OCI-LY1 (cell line): ENCODE measurements around the gene GNRH2.

Experiments used
- EZH2 ChIP-seq: fragments of 200-600 bp; sonication (generic), shearing (Covaris generic); IDR thresholded peaks from 2 replicates; pipeline ENCODE4 v1.8.0; 2017; ENCODE audit warnings: borderline replicate concordance, mixed run types, mild to moderate bottlenecking, antibody characterized with exemption, low read length, moderate library complexity, mixed read lengths
- TF ChIP-seq, protein P1 (sequence below): fragments of 200-600 bp; sonication (generic), shearing (Covaris generic); IDR thresholded peaks from 2 replicates; pipeline ENCODE4 v1.5.1; 2017; ENCODE audit warnings: mild to moderate bottlenecking, antibody characterized with exemption, low read length, moderate library complexity, mixed read lengths

DNA sequence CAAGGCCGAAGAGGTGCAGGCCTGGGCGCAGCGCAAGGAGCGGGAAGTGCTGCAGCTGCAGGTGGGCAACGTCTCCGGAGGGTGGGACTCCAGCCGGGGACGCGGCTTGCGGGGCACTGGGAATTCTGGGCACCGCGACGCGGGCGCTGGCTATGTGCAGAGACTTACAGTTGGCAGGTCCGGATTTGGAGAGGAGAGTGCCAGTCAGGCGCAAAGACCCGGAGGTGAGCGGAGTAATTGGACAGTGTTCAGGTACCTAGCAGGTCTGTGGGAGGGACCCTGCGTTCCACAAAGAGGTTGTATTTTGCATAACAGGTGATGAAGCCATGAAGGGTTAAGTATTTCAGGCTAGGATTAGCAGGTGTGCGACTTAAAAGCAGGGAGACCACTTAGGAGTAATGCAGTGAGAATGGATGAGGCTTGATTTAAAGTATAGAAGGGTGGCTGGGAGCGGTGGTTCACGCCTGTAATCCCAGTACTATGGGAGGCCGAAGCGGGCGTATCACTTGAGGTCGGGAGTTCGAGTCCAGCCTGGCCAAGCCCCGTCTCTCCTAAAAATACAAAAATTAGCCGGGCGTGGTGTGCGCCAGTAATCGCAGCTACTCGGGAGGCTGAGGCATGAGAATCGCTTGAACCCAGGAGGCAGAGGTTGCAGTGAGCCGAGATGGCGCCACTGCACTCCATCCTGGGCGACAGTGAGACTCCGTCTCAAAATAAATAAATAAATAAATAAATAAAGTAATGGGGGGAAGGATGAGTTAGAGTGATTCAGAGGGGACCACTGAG is 3.4 kb downstream of the GNRH2 start:
- TF ChIP-seq, protein P1, sequence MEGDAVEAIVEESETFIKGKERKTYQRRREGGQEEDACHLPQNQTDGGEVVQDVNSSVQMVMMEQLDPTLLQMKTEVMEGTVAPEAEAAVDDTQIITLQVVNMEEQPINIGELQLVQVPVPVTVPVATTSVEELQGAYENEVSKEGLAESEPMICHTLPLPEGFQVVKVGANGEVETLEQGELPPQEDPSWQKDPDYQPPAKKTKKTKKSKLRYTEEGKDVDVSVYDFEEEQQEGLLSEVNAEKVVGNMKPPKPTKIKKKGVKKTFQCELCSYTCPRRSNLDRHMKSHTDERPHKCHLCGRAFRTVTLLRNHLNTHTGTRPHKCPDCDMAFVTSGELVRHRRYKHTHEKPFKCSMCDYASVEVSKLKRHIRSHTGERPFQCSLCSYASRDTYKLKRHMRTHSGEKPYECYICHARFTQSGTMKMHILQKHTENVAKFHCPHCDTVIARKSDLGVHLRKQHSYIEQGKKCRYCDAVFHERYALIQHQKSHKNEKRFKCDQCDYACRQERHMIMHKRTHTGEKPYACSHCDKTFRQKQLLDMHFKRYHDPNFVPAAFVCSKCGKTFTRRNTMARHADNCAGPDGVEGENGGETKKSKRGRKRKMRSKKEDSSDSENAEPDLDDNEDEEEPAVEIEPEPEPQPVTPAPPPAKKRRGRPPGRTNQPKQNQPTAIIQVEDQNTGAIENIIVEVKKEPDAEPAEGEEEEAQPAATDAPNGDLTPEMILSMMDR = no peak
- TF ChIP-seq EZH2 = no peak
